GM23338 (cell line): ENCODE measurements around the gene HOATZ. TPM values are rescaled to one million over a fixed set of nuclear protein-coding genes. Genes with fewer than 3 reads are reported as not detected.

Experiments
- ATAC-seq: fragments of 200-7000 bp; cut with Tn5 transposase; 3 replicates; pipeline ENCODE4 v1.9.1; 2020
- DNase-seq: peaks from one replicate; pipeline ENCODE4 v3.0.0-alpha.2; 2015; ENCODE audit warnings: low spot score
- H2AFZ ChIP-seq: fragments of 200-600 bp; sonication (generic); 2 replicates; pipeline ENCODE4 v1.8.0; 2016; ENCODE audit warnings: antibody characterized with exemption, mild to moderate bottlenecking, moderate library complexity
- H3F3A ChIP-seq: fragments of 200-600 bp; sonication (generic); replicated peaks from 2 replicates; pipeline ENCODE4 v1.8.0; 2017; ENCODE audit warnings: antibody characterized with exemption, mixed run types, low read depth
- H3K27ac ChIP-seq: fragments of 200-600 bp; sonication (generic); 2 replicates; pipeline ENCODE4 v1.6.1; 2016; ENCODE audit warnings: low read depth
- H3K27me3 ChIP-seq: fragments of 200-600 bp; sonication (generic); 2 replicates; pipeline ENCODE4 v1.8.0; 2016; ENCODE audit warnings: mild to moderate bottlenecking, mixed run types, moderate library complexity; ENCODE audit not compliant: insufficient read depth
- H3K36me3 ChIP-seq: fragments of 200-600 bp; sonication (generic); 2 replicates; pipeline ENCODE4 v1.8.0; 2016; ENCODE audit warnings: mild to moderate bottlenecking; ENCODE audit not compliant: insufficient read depth
- H3K4me1 ChIP-seq: fragments of 200-600 bp; sonication (generic); 2 replicates; pipeline ENCODE4 v1.8.0; 2016; ENCODE audit warnings: mild to moderate bottlenecking, moderate library complexity; ENCODE audit not compliant: insufficient read depth
- H3K4me2 ChIP-seq: fragments of 200-600 bp; sonication (generic); 2 replicates; pipeline ENCODE4 v1.7.1; 2017; ENCODE audit warnings: mixed run types
- H3K4me3 ChIP-seq: fragments of 200-600 bp; sonication (generic); 2 replicates; pipeline ENCODE4 v1.6.1; 2016; ENCODE audit warnings: mixed run types
- H3K79me2 ChIP-seq: fragments of 200-600 bp; sonication (generic); replicated peaks from 2 replicates; pipeline ENCODE4 v1.8.0; 2017; ENCODE audit warnings: mild to moderate bottlenecking; ENCODE audit not compliant: insufficient read depth
- H3K9me2 ChIP-seq: fragments of 200-600 bp; sonication (generic); 2 replicates; pipeline ENCODE4 v1.8.0; 2017; ENCODE audit not compliant: insufficient read depth
- H4K20me1 ChIP-seq: fragments of 200-600 bp; sonication (generic); replicated peaks from 2 replicates; pipeline ENCODE4 v1.8.0; 2017; ENCODE audit warnings: mild to moderate bottlenecking; ENCODE audit not compliant: insufficient read depth
- H3K27ac Mint-ChIP-seq: 2 replicates; pipeline ENCODE4 v1.8.0; 2020; ENCODE audit warnings: inconsistent platforms, mild to moderate bottlenecking, moderate library complexity, mixed read lengths
- H3K27me3 Mint-ChIP-seq: 3 replicates; pipeline ENCODE4 v1.8.0; 2022; ENCODE audit warnings: low read depth, mild to moderate bottlenecking, moderate library complexity, mixed read lengths, inconsistent platforms; ENCODE audit not compliant: insufficient read depth, poor library complexity
- H3K36me3 Mint-ChIP-seq: 3 replicates; pipeline ENCODE4 v1.8.0; 2021; ENCODE audit warnings: low read depth, mild to moderate bottlenecking, inconsistent platforms, moderate library complexity, mixed read lengths
- H3K4me1 Mint-ChIP-seq: 3 replicates; pipeline ENCODE4 v1.8.0; 2020; ENCODE audit warnings: mild to moderate bottlenecking, inconsistent platforms, mixed read lengths
- H3K4me3 Mint-ChIP-seq: 3 replicates; pipeline ENCODE4 v1.8.0; 2021; ENCODE audit warnings: moderate library complexity, mild to moderate bottlenecking, inconsistent platforms, mixed read lengths
- H3K9me3 Mint-ChIP-seq: 3 replicates; pipeline ENCODE4 v1.8.0; 2020; ENCODE audit warnings: moderate library complexity, mild to moderate bottlenecking, inconsistent platforms, mixed read lengths
- EZH2 ChIP-seq: fragments of 200-600 bp; sonication (generic); IDR thresholded peaks from one replicate; pipeline ENCODE4 v1.8.0; 2017; ENCODE audit warnings: antibody characterized with exemption, mild to moderate bottlenecking, low read depth; ENCODE audit not compliant: unreplicated experiment
- EZH2phosphoT487 ChIP-seq: fragments of 200-600 bp; sonication (generic); IDR thresholded peaks from one replicate; pipeline ENCODE4 v1.8.1; 2018; ENCODE audit warnings: antibody characterized with exemption; ENCODE audit not compliant: unreplicated experiment
- JUNB ChIP-seq: IDR thresholded peaks from one replicate; pipeline ENCODE4 v1.6.1; 2016; ENCODE audit warnings: antibody characterized with exemption; ENCODE audit not compliant: unreplicated experiment
- ZNF331 ChIP-seq: fragments of 250-450 bp; sonication (Bioruptor Pico); IDR thresholded peaks from 2 replicates; pipeline ENCODE4 v1.5.0; 2020; ENCODE audit warnings: low read depth, mild to moderate bottlenecking, moderate library complexity
- polyA plus RNA-seq: library from polyadenylated mRNA; unstranded; fragments of >200 nt; fragmentation: Nextera tagmentation; extraction: Ambion mirVana; gene quantifications from 2 replicates; pipeline ENCODE4 v1.2.1, GENCODE V29; 2016
- total RNA-seq: library from RNA; depleted of rRNA; stranded (reverse); fragments of >200 nt; shearing (Covaris generic); gene quantifications from 2 replicates; pipeline ENCODE4 v1.2.3, GENCODE V29; 2014
- TF ChIP-seq, protein P1 (sequence below): fragments of 250-450 bp; sonication (Bioruptor Pico); IDR thresholded peaks from 2 replicates; pipeline ENCODE4 v1.5.0; 2020; ENCODE audit warnings: mild to moderate bottlenecking, moderate library complexity
- TF ChIP-seq, protein P2 (sequence below), 2 experiments: fragments of 200-600 bp in 1 of 2; sonication (generic) in 1 of 2; conservative IDR thresholded peaks; 2 replicates each; pipeline versions ENCODE4 v1.5.1 to v1.6.1; 2016 to 2017; ENCODE audit warnings: antibody characterized with exemption in 2 of 2, low read depth in 2 of 2, mild to moderate bottlenecking in 2 of 2, moderate library complexity in 1 of 2
- TF ChIP-seq, protein P3 (sequence below): IDR thresholded peaks from one replicate; pipeline ENCODE4 v1.6.1; 2018; ENCODE audit warnings: antibody characterized with exemption; ENCODE audit not compliant: unreplicated experiment

Gene HOATZ
- total and polyA plus RNA-seq, 2 experiments from 2014 or later = not detected

DNA sequence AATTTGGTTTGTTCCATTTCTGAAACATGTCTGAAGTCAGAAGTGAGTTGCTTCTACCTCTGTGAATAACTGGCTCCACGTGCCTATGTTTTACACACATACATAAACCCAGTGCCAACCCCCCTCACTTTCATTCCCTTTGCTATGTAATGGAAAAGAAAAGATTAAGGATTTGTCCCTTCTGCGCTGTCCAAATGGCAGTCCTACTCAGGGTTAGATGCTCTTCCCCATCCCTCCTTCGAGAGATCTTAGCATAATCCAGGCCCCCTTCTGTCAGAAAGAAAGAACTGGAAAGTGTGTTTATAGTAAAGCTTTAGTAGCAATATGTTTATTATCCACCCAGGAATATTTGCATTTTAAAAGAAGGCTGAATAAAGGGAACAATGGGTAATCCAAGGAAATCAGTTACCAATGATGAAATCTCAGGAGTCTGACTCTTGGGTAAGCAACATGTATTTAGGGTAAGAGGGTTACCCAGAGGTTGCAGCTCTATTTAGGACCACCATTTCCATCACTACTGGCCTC is 22.8 kb downstream of the HOATZ start:
- Mint-ChIP-seq H3K36me3 (no peaks in the 10 kb centered on the region; the same call in 1 of the 3 replicates), H3K4me1 (peaks cover 22% of the 10 kb centered on the region; the same call in 2 of the 3 replicates), H3K27me3 (peaks cover 47% of the 10 kb centered on the region), H3K27ac (no peak overlapping the region), H3K4me3 (no peak overlapping the region), H3K9me3 (no peaks in the 10 kb centered on the region; the same call in 2 of the 3 replicates)
- Histone ChIP-seq H3K4me1 (peaks cover 20% of the 10 kb centered on the region), H3K9me2 (no peaks in the 10 kb centered on the region; the same call in 1 of the 2 replicates), H3K79me2 (no peaks in the 10 kb centered on the region), H3K4me3 (no peak overlapping the region), H3F3A (no peaks in the 10 kb centered on the region), H3K36me3 (no peaks in the 10 kb centered on the region), H3K27ac (no peak overlapping the region), H2AFZ (no peak overlapping the region), H3K4me2 (no peak overlapping the region), H4K20me1 (no peaks in the 10 kb centered on the region), H3K27me3 (peaks cover 48% of the 10 kb centered on the region)
- DNase-seq (no peak), ATAC-seq (no peak)
- TF ChIP-seq, protein P1, sequence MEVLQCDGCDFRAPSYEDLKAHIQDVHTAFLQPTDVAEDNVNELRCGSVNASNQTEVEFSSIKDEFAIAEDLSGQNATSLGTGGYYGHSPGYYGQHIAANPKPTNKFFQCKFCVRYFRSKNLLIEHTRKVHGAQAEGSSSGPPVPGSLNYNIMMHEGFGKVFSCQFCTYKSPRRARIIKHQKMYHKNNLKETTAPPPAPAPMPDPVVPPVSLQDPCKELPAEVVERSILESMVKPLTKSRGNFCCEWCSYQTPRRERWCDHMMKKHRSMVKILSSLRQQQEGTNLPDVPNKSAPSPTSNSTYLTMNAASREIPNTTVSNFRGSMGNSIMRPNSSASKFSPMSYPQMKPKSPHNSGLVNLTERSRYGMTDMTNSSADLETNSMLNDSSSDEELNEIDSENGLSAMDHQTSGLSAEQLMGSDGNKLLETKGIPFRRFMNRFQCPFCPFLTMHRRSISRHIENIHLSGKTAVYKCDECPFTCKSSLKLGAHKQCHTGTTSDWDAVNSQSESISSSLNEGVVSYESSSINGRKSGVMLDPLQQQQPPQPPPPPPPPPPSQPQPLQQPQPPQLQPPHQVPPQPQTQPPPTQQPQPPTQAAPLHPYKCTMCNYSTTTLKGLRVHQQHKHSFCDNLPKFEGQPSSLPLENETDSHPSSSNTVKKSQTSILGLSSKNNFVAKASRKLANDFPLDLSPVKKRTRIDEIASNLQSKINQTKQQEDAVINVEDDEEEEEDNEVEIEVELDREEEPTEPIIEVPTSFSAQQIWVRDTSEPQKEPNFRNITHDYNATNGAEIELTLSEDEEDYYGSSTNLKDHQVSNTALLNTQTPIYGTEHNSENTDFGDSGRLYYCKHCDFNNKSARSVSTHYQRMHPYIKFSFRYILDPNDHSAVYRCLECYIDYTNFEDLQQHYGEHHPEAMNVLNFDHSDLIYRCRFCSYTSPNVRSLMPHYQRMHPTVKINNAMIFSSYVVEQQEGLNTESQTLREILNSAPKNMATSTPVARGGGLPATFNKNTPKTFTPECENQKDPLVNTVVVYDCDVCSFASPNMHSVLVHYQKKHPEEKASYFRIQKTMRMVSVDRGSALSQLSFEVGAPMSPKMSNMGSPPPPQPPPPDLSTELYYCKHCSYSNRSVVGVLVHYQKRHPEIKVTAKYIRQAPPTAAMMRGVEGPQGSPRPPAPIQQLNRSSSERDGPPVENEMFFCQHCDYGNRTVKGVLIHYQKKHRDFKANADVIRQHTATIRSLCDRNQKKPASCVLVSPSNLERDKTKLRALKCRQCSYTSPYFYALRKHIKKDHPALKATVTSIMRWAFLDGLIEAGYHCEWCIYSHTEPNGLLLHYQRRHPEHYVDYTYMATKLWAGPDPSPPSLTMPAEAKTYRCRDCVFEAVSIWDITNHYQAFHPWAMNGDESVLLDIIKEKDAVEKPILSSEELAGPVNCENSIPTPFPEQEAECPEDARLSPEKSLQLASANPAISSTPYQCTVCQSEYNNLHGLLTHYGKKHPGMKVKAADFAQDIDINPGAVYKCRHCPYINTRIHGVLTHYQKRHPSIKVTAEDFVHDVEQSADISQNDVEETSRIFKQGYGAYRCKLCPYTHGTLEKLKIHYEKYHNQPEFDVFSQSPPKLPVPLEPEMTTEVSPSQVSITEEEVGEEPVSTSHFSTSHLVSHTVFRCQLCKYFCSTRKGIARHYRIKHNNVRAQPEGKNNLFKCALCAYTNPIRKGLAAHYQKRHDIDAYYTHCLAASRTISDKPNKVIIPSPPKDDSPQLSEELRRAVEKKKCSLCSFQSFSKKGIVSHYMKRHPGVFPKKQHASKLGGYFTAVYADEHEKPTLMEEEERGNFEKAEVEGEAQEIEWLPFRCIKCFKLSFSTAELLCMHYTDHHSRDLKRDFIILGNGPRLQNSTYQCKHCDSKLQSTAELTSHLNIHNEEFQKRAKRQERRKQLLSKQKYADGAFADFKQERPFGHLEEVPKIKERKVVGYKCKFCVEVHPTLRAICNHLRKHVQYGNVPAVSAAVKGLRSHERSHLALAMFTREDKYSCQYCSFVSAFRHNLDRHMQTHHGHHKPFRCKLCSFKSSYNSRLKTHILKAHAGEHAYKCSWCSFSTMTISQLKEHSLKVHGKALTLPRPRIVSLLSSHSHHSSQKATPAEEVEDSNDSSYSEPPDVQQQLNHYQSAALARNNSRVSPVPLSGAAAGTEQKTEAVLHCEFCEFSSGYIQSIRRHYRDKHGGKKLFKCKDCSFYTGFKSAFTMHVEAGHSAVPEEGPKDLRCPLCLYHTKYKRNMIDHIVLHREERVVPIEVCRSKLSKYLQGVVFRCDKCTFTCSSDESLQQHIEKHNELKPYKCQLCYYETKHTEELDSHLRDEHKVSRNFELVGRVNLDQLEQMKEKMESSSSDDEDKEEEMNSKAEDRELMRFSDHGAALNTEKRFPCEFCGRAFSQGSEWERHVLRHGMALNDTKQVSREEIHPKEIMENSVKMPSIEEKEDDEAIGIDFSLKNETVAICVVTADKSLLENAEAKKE (CRISPR knock-in tag) = no peak
- no peak for TF ChIP-seq JUNB
- TF ChIP-seq EZH2 = no peak
- no peak for TF ChIP-seq EZH2phosphoT487
- no peak for TF ChIP-seq ZNF331
- TF ChIP-seq, protein P2, sequence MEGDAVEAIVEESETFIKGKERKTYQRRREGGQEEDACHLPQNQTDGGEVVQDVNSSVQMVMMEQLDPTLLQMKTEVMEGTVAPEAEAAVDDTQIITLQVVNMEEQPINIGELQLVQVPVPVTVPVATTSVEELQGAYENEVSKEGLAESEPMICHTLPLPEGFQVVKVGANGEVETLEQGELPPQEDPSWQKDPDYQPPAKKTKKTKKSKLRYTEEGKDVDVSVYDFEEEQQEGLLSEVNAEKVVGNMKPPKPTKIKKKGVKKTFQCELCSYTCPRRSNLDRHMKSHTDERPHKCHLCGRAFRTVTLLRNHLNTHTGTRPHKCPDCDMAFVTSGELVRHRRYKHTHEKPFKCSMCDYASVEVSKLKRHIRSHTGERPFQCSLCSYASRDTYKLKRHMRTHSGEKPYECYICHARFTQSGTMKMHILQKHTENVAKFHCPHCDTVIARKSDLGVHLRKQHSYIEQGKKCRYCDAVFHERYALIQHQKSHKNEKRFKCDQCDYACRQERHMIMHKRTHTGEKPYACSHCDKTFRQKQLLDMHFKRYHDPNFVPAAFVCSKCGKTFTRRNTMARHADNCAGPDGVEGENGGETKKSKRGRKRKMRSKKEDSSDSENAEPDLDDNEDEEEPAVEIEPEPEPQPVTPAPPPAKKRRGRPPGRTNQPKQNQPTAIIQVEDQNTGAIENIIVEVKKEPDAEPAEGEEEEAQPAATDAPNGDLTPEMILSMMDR (conservative IDR thresholded peaks at IDR 0.05; ENCODE audit: low read depth in 2 of 2) = no peak
- TF ChIP-seq, protein P3, sequence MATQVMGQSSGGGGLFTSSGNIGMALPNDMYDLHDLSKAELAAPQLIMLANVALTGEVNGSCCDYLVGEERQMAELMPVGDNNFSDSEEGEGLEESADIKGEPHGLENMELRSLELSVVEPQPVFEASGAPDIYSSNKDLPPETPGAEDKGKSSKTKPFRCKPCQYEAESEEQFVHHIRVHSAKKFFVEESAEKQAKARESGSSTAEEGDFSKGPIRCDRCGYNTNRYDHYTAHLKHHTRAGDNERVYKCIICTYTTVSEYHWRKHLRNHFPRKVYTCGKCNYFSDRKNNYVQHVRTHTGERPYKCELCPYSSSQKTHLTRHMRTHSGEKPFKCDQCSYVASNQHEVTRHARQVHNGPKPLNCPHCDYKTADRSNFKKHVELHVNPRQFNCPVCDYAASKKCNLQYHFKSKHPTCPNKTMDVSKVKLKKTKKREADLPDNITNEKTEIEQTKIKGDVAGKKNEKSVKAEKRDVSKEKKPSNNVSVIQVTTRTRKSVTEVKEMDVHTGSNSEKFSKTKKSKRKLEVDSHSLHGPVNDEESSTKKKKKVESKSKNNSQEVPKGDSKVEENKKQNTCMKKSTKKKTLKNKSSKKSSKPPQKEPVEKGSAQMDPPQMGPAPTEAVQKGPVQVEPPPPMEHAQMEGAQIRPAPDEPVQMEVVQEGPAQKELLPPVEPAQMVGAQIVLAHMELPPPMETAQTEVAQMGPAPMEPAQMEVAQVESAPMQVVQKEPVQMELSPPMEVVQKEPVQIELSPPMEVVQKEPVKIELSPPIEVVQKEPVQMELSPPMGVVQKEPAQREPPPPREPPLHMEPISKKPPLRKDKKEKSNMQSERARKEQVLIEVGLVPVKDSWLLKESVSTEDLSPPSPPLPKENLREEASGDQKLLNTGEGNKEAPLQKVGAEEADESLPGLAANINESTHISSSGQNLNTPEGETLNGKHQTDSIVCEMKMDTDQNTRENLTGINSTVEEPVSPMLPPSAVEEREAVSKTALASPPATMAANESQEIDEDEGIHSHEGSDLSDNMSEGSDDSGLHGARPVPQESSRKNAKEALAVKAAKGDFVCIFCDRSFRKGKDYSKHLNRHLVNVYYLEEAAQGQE = no peak
